ENCODE measurements around the gene PRG3.

The PRG3 gene

DNA sequence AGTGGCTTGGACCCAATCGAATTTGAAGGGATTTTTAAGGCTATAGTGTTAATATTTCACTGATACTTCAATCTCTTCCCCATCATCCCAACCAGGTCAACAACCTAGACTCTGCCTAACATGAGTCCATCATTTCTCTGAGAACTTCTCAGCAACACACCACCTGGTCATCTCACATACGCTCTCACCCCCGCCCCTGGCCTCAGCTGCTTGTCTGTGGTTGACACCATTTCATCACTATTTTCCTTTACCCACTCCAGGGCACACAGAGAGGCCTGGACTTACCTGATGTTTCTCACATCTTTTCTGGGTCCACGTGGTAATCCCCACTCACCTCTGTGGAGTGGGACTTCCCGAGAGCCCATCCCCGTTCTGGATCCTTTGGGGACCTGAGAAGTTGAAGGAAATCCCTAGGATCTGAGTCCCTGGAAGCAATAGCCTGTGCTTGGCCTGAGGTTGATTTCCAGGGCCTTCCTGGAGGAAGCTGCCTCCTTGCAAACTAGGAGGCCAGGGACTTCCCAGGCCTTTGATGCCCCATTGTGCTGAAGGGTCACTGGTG, 39.6 kb downstream of the PRG3 start:
- no peak for TF ChIP-seq TAF1 (IDR thresholded peaks at IDR 0.05; ENCODE audit: borderline replicate concordance, insufficient read depth, low read length)
- TF ChIP-seq FOXP2 (optimal IDR thresholded peaks at IDR 0.05; ENCODE audit: borderline replicate concordance, extremely low read depth, extremely low read length, insufficient read depth) = no peak
- no peak for TF ChIP-seq SIN3A (IDR thresholded peaks at IDR 0.05; ENCODE audit: borderline replicate concordance, insufficient read depth, low read length)
- no peak for TF ChIP-seq POLR2AphosphoS5 (IDR thresholded peaks at IDR 0.05; ENCODE audit: low read depth, low read length)

DNA sequence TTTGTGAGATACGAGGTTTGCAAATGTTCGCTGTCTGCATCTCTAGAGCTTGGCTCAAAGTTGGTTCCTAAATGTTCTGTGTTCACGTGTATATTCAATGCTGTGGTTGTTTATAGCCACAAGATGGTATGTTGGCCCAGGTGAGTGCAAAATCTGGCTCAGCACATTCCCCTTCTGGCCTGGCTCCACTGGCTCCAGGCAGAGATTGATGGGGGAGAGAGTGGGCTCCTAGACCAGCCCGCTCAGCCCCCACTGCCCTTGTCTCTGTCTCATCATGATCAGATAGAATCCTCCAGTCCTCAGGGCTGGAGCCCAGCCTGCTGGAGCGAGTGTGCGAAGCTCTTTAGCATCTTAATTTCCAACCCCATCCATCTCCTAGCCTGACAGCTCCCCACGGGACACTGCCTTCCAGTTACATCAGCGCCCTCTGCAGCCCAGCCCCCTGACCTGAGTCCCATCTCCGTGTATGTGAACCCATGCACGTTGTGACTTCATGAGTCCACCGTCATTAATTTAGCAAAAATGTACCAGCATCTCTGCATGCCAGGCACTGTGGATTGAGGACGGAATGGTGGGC, 40.8 kb downstream of the PRG3 start:
- TF ChIP-seq SIN3A (IDR thresholded peaks at IDR 0.05; ENCODE audit: borderline replicate concordance, insufficient read depth, low read length) = no peak
- TF ChIP-seq TAF1 (IDR thresholded peaks at IDR 0.05; ENCODE audit: borderline replicate concordance, insufficient read depth, low read length) = no peak
- TF ChIP-seq FOXP2 (optimal IDR thresholded peaks at IDR 0.05; ENCODE audit: borderline replicate concordance, extremely low read depth, extremely low read length, insufficient read depth) = no peak
- TF ChIP-seq, protein P1, sequence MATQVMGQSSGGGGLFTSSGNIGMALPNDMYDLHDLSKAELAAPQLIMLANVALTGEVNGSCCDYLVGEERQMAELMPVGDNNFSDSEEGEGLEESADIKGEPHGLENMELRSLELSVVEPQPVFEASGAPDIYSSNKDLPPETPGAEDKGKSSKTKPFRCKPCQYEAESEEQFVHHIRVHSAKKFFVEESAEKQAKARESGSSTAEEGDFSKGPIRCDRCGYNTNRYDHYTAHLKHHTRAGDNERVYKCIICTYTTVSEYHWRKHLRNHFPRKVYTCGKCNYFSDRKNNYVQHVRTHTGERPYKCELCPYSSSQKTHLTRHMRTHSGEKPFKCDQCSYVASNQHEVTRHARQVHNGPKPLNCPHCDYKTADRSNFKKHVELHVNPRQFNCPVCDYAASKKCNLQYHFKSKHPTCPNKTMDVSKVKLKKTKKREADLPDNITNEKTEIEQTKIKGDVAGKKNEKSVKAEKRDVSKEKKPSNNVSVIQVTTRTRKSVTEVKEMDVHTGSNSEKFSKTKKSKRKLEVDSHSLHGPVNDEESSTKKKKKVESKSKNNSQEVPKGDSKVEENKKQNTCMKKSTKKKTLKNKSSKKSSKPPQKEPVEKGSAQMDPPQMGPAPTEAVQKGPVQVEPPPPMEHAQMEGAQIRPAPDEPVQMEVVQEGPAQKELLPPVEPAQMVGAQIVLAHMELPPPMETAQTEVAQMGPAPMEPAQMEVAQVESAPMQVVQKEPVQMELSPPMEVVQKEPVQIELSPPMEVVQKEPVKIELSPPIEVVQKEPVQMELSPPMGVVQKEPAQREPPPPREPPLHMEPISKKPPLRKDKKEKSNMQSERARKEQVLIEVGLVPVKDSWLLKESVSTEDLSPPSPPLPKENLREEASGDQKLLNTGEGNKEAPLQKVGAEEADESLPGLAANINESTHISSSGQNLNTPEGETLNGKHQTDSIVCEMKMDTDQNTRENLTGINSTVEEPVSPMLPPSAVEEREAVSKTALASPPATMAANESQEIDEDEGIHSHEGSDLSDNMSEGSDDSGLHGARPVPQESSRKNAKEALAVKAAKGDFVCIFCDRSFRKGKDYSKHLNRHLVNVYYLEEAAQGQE (IDR thresholded peaks at IDR 0.05; ENCODE audit: insufficient read depth in 1 of 2, low read depth in 2 of 2, low read length in 2 of 2) = no peak
- TF ChIP-seq POLR2AphosphoS5 (IDR thresholded peaks at IDR 0.05; ENCODE audit: low read depth, low read length) = no peak

DNA sequence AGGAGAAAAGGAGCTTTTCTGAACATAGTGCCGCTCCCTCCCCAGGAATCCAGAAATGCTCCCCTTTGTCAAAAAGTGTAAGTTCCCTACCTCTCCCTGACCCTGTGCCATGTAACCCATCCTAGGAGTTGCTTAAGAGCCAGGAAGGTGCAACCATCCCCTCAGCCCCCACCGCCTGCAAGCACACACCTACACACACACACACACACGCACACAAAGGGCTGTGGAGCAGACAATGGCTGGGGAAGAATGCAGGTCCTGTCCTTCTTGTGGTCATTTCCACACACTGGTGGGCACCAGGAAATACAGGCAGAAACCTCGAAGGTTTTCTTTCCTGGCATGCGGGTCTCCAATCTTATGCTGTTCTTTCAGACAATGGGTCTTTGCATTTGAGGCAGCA, 41.6 kb downstream of the PRG3 start:
- TF ChIP-seq SIN3A (IDR thresholded peaks at IDR 0.05; ENCODE audit: borderline replicate concordance, insufficient read depth, low read length) (no peak), POLR2AphosphoS5 (IDR thresholded peaks at IDR 0.05; ENCODE audit: low read depth, low read length) (no peak), TAF1 (IDR thresholded peaks at IDR 0.05; ENCODE audit: borderline replicate concordance, insufficient read depth, low read length) (no peak), FOXP2 (optimal IDR thresholded peaks at IDR 0.05; ENCODE audit: borderline replicate concordance, extremely low read depth, extremely low read length, insufficient read depth) (no peak)
- TF ChIP-seq, protein P1 (IDR thresholded peaks at IDR 0.05; ENCODE audit: insufficient read depth in 1 of 2, low read depth in 2 of 2, low read length in 2 of 2) = no peak

DNA sequence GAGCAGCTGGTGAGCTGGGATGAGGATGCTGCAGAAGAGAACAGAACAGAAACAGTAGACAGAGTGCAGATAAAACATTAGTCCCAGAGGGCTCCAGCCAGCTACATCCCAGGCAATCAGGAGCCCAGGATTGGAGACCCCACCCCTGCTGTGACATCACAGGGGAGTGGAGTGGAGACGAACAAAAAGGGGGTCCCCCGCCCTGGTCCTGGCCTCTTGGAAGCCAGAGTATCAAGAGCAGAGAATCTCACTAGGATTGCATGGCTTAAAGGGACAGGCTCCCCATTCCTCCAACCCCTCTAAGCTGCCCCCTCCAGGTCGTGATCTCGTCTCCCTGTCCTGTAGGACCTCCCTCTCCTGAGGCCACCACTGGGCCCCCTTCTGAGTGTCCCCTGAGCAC, 42.8 kb downstream of the PRG3 start, which contains the start of gene P2RX3:
Gene P2RX3 (plus strand): TSS at position 211 of the 400 bp plus-strand sequence. CDS start 199 bp downstream, outside the sequence.
- TF ChIP-seq SIN3A (IDR thresholded peaks at IDR 0.05; ENCODE audit: borderline replicate concordance, insufficient read depth, low read length) (no peak), TAF1 (IDR thresholded peaks at IDR 0.05; ENCODE audit: borderline replicate concordance, insufficient read depth, low read length) (no peak), FOXP2 (optimal IDR thresholded peaks at IDR 0.05; ENCODE audit: borderline replicate concordance, extremely low read depth, extremely low read length, insufficient read depth) (no peak), POLR2AphosphoS5 (IDR thresholded peaks at IDR 0.05; ENCODE audit: low read depth, low read length) (no peak)
- TF ChIP-seq, protein P1 (IDR thresholded peaks at IDR 0.05; ENCODE audit: insufficient read depth in 1 of 2, low read depth in 2 of 2, low read length in 2 of 2) = no peak

DNA sequence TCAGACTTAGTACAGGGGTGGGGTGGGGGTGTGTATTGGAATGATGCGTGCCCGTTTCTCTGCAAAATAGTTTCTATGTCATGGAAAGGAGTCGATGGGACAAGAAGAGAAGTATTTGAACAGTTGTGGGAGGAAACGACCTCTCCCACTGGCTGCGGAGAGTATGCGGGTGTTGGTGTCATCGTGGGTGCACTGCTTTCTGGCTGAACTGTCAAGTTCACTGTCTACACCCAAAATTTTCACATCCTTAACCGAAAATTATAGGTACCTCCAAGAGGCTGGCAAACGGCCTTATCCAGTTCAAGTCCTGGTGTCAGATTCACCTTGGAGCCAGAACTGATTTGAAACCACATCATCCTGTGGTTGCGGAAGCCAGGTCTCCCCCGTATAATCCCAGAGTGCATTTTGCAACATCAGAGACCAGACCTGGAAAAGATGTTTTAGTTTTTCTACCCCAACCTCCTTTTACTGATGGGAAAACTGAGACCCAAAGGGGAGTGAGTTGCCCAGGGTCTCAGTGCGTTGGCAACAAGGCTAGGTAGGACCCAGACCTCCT, 44.8 kb downstream of the PRG3 start:
- TF ChIP-seq SIN3A (IDR thresholded peaks at IDR 0.05; ENCODE audit: borderline replicate concordance, insufficient read depth, low read length) (0 out of 2 replicates have a peak, but pooled peaks have one; percentile 0), FOXP2 (optimal IDR thresholded peaks at IDR 0.05; ENCODE audit: borderline replicate concordance, extremely low read depth, extremely low read length, insufficient read depth) (no peak)
